ENCODE results near the gene PTPRD.
"Not testable (repeated sequence)": the region's sequence is repeated elsewhere in the genome, so short reads cannot be mapped to it uniquely, and the experiment has no call there.

The PTPRD gene

DNA sequence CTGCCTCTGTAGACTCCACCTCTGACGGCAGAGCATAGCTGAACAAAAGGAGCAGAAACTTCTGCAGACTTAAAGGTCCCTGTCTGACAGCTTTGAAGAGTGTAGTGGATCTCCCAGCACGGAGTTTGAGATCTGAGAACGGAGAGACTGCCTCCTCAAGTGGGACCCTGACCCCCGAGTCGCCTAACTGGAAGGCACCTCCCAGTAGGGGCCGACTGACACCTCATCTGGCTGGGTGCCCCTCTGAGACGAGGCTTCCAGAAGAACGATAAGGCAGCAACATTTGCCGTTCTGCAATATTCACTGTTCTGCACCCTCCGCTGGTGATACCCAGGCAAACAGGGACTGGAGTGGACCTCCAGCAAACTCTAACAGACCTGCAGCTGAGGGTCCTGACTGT is 1186.3 kb downstream of the PTPRD start:
- DNase-seq = not testable (repeated sequence)

DNA sequence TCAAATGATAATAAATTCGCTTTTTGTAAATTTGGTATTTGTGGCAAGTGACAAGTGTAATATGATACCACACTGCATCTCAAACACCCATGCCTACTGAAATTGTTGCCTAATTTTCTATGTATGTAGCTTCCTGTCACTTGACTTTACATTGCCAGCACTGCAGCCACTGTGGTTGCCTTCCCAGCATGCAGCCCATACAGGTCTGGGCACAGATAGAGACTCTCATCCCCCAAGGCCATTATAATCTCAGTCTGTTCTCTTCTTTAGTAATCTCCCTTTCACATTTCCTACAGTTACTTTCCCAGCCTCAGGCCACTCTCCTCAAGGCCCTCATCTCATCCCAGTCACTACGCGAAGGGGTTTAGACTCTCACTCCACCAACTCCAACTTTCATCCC is 1200.6 kb downstream of the PTPRD start:
- DNase-seq = no peak

DNA sequence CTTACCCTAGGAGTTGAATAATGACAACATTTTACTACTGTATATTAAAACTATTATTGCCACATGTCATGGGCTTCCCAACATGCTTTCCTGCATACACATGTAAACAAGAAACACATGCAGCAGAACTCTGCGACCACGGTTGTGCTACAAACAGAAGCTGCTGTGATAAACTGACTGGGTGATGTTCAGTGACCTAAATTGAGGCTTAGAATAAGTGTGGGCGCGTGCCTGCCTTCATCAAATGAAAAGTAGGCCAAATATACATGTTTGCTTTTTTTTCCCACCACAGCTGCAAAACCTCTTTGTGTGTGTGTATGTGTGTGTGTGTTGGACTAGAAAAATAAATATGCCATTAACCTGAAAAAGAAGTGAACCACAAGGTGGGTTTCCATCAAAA is 1202.1 kb downstream of the PTPRD start:
- DNase-seq = no peak

DNA sequence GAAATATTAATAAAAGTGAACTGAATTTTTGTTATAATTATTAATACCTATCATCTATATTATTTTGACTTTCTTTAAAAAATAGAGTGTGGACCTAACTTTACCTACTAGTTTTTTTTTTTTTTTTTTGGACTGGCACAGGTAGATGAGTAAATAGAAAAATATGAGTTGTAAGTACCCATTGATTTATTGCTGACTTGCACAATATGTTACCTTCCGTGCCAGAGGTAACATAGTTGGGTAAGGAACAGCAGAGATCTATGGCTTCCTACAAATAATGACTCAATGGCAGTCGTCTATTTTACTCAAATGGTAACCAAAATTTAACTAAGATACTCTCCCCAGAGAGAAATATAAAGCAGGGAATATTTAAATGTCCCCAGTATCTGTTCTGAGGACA is 1212.8 kb downstream of the PTPRD start:
- no peak for DNase-seq

DNA sequence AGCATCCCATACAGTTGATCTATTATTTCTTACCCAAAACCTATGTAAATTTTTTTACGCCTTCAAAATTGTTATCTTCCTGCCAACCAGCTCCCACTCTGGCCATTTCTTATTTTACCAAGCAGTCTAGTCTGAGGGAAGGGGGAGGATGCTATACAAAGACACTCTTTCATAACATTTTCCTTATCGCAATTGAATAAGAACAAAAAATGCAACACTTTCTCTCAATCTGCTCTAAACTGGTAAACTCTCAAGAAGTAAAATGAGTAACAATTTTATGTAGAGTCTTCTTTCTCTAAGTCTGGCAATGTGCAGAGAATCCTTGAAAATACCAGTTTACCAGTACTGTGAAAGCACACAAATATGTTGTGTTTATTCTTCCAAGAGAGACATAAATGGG is 1216.3 kb downstream of the PTPRD start:
- DNase-seq = no peak

DNA sequence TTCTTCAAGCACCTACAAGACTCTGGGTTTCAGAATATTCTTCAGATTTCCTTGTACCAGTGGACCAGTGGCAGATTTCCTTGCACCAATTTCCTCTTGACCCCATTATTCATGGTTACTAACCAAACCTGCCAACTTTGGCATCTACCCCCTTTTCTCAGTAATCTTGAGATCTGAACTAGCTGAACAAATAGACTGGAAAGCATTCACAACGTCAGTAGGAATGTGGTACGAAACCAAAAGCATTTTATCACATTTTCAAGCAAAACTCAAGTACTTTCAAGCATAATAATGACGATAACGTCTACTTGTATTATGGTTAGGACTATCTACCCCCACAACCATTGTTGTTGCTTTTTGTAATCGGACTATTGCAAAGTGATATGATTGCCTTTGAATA is 1217.3 kb downstream of the PTPRD start:
- DNase-seq = no peak

DNA sequence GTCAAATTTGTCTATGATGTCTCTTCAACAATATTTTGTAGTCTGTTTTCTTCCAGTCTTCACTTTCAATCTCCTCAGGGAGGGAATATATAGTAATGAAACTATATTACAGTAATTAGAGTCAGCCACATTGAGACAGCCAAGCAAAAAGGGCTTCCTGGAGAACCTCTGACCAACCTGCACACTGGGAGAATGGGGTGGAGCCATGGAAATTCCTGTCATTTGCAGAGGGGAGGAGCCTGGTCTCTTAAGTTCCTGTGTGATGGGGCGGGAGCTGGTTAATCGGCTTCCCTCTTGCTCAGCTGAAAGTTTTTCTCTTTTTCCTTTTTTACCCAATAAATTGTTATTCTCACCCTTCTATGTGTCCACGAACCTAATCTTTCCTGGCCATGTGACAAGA is 1220.0 kb downstream of the PTPRD start:
- DNase-seq = no peak

DNA sequence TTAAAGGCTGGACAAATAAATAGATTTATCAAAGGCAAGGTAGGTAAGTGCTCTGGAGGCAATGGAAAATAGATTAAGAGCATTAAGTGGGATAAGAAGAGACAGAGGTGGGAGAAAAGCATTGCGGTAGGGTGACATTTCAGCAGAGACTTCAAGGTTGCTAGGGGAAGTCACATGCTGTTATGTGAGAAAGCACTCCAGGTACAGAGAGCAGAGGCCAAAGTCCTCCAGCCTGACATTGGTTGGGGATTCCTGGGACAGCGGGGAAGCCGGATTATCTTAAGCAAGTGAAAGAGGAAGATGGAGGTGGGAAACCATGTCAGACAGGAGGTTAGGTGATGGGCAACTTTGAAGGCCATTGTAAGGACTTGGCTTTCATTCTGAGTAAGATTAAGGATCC is 1222.9 kb downstream of the PTPRD start:
- no peak for DNase-seq

DNA sequence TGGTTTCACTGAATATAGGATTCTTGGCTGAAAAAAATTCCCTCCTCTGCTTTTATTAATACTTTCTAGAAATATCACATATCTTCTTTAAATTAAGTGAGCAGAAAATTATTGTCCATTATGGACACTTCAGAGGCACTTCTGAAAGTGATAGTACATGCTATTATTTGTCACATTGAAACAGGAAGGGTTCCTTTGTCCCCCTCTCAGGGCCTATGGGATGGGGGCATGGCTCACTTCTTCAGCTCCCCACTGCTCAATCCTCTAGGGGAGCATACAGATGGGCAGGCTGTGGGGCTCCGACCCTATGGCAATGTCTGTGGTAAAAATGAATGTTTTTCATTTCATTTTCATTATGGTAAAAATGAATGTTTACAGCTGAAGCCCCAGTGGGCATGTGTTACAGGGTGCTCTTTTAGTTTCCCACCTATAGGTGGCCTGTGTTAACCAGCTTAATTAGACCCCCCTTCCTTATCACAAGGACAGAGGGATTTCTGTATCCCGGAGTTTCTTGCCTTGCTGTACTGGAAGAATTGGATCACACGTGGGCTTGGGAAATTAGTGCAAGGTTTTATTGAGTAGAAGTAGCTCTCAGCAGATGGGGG is 1225.2 kb downstream of the PTPRD start:
- DNase-seq = no peak

DNA sequence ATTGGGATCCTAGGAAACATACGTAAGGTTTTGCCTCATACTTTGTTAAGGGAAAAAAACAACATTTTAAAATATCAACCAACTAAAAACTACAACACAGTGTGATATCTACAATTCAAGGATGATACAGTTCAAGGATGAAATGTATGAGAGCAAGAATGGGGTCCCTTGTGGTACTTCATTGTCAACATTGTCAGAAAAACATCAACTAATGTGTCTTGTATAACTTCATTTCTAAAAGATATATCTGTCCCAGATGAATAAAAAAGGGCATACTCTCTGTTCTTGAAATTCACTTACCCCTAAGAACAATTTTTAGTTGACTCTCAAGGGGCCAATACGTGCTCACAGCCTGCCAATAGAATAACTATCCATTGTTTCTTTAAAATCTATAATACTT is 1250.5 kb downstream of the PTPRD start:
- no peak for DNase-seq

DNA sequence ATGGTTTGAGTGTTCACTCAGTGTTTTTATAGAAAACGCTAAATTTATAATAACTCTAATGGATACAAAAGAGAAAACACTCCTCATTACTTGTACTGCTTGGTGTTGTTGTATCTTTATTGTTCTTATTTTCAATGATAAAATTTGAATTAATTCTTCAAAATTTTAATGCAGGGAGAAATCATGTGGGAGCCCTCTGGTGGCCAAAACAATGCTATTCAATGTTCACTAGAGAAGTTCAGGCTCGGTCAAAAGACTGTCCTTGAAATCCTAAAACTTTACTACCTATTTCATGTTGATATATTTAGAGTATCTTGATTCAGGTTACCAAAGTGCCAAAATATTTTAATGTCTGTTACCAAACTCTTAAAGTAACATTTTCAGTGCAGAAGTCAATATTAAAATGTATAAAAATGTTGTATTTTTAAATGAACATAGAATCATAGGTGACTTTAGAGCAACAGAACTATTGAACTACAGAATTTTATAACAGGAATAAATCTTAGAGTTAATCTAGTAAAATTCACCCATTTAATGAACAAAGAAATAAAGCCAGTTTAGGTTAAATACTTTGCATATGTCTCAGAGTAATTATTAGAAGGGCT is 1259.8 kb downstream of the PTPRD start:
- peak; percentile 3 for DNase-seq

DNA sequence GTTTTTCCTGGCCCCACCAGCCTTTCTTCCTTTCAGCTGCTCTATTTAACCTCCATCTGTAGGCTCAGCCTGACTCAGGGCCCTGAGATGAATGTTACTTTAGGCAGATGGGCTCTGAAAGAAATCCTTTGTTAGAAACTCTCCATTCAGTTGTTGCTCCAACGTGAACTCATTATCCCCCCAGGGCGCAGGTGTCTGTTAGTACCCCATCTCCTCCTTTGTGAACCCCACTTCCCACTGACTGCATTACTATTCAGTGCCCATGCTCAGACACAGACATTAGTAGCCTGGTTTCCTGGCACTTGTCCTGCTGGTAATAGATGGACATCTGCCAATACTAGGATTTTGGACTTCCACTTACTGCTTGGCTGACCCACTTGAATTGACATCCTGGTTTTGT is 1271.6 kb downstream of the PTPRD start:
- no peak for DNase-seq

DNA sequence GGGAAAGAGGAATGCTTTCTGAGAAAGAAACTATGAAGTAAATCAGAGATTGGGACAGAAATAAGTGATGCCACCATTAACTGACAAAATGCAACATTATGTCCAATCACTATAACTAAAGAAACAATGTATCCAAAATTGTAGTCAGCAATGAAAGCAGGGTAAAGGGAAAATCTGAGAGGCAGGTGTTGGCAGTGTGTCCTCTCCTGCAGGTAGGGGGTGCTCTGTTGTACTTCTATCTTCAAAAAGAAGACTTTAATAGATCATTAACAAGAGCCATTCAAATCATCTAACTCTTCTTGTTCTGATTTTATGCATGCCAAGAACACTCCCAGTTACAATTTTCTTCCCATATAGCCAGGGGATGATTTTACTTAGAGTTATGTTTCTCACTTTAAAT is 1275.7 kb downstream of the PTPRD start:
- DNase-seq = no peak

DNA sequence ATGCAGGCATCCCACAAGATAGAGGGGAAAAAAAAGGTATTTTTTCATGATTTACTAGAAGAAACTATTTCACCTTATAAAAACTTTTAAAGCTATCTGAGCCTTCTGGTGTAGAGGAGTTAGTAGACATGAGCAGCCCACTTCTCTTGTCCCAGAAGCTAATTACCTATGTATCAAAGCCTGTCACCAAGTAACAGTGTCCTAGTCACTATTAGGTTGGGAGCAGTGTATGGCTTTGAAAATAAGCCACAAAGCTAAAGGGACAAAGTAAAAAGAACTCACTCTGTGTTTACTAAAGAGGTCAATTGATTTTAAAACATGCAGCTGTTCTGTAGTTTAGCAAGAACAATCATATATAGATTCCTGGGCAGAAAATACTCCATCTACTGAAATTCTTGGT is 1286.1 kb downstream of the PTPRD start:
- no peak for DNase-seq

DNA sequence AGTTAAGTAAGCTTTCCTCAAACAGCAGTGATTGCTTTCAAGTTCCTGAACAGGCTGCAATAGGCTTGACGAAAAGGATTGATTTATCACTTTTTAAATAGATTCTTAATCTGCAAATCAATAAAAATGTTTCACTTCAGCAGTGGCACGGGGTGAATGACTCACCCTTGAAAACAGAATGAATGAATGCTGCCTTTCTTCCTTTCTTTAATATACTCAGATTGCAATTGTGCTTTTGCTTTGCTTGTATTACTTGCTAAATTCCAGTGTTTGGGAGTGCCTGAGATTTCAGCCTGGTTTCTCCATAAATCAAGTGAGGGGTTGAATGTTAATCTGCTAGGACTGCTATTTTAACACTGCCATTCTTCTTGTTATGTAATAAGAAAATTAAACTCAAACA is 1293.8 kb downstream of the PTPRD start:
- no peak for DNase-seq

DNA sequence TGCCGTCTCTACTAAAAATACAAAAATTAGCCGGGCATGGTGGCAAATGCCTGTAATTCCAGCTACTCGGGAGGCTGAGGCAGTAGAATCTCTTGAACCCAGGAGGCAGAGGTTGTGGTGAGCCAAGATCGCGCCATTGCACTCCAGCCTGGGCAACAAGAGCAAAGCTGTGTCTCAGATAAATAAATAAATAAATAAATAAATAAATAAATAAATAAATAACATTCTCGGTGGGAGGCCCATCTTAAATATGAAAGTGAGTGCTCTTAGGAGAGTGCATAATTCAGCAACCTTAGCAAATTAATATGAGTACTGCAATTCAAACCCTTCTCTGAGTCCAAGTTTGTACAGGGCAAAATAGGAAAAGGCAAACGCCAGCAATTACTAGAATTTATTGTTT is 1302.1 kb downstream of the PTPRD start:
- DNase-seq = not testable (repeated sequence)

DNA sequence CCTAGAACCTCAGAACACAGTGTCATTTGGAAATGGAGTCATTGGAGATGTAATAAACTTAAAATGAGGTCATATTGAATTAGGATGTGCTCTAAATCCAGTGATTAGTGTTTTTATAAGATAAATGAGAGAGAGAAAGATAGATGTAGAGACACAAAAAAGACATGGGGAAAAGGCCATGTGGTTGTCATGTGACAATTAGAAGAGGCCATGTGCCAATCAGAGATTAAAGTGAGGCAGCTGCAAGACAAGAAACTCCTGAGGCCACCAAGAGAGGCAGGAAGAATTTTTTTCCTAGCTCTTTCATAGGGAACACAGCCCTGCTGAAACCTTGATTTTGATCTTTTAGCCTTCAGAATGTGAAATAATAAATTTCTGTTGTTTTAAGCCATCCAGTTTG is 1307.2 kb downstream of the PTPRD start:
- no peak for DNase-seq

DNA sequence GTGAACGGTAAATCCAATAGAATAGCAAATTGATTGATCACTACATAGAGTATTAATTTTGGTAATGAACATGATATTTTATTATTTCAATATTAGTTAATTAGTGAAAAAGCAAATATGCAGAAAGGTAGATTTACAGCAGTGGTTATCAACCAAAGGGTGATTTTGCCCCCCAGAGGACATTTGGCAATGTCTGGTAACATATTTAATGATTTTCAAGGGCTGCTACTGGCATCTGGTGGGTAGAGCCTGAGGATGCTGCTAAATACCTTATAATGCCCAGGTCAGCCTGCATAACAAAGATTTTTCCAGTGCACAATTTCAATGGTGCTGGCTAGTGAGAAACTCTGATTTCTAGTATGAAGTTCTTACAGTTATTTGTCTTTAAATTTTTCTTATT is 1313.7 kb downstream of the PTPRD start:
- DNase-seq = no peak

DNA sequence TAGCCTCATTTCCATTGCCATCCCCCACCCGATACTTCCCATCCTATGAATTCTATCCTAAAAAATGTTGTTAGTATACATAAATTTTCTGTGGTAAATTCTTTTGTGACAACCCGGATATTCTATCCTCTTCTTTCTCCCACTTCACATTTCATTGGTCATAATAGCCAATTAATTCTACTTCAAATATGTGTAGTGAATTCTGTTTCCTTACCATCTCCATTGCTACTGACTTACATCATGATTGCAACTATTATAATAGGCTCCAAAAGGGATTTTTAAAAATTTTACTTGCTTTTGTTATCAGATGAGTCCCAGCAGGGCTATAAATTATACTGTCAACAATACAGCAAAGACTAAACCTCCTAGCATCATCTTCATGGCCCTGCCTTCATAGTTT is 1326.8 kb downstream of the PTPRD start:
- no peak for DNase-seq

DNA sequence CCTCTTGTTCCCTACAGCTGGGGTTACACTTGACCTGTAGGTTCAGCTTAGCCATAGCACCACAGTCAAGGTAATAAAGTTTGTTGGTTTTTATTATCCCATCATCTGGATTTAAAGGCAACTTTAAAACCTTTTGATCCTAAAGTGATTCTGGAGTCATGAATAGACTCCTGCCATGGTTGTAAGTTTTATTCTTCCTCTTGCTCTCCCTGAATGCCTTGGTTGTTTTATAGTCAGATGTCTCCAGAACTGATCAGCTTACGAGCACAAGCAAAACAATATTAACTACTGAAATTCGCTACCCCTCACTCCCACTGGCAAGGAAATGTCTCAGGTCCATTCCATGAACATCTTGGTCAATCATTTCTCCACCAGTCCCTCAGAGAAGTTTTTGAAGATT is 1328.6 kb downstream of the PTPRD start:
- DNase-seq = no peak

DNA sequence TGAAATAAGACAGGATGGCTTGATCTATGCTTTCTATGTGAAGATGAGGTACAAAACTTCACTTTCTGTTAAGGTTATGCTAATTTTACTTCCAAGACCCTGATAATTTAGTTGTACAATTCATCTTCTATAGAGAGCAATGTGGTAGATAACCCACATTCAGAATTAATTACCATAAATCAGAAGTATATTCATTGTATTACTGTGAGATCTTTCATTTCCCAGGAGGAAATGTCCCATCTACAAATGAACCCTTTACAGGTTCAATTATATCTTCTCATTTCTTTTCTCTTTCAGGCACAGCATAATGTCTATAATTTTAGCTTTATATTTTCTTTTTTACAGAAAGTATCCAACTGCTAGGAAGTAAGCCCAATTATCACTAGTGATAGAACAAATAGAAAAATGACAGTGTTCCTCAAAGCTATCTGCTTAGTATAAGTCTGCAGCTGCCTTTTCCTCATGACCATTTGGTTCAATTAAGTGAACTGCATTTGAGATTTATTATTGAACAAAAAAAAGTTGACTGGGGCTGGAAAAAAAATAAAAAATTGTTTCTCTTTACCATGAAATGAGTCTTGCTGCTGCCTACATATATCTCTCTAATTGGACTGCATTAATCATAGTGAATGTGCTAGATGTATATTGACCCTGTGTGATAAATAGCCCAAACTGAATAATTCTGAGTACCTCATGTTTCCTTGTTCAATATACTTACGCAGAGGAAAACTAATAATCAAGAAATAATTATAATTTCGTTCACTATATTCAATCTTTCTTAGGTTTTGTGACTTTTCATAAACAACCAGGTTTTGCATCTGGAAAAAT is 1329.4 kb downstream of the PTPRD start:
- no peak for DNase-seq

DNA sequence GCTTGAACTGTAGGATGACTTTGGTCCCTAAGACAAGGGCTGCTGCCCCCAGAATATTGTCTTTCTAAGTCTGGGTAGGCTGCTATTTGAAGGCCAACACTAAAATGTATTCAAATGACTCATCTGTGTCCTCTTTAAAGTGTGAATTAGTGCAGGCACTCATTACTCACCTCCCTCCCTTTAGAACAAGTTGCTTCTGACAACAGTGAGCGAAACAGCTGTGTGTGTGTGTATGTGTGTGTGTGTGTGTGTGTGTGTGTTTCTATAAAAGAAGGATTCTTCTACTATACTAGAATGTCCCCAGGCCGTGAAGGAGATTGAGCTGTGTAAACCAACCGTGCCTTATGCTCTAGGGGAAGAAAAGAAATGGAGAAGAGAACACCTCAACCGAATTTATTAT is 1337.2 kb downstream of the PTPRD start:
- DNase-seq = no peak

DNA sequence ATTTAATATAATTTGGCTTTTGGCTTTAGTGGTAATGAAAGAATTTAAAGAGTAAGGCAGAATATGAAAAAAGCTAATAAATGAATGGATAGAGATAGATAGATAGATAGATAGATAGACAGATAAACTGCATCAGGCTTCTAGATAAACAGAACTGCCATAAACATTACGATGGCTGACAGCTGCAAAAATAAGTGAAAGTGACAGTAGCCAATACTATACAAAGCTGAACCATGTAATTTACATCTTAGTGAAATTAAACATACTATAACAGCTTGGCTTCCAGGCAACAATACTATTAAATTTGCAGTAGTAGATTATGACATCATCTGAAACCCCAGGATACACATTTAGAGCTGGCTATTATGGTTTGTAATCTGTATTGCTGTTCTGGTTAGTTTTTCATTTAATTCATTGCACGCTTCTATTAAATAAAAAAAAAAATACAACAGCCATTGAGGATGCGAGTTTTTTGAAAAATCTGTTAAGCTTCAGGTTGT is 1354.8 kb downstream of the PTPRD start:
- no peak for DNase-seq

DNA sequence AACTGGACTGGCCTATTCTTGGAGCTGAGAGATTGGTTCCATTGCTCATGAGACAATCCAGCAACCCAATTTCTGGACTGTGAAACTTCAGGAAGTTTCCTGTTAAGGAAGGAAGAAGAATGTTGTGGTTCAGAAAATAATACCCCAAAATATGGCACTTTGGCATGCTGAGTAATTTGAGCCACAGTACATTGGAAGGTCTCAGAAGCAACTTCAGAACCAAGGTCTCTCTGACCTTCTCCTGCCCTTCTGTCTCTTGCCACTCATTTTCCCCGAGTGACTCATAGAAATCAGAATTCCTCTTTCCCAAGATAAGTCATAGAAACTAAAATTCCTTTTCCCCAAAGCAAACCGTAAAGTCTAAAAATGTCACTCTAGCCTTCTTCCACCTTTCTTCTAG is 1366.1 kb downstream of the PTPRD start:
- DNase-seq = no peak

All from NCI-H1694 (cell line).